GM12801 (cell line): ENCODE results near the gene ACE.

Source experiments
- CTCF ChIP-seq: IDR thresholded peaks from one replicate; pipeline ENCODE4 v1.5.1; 2011; ENCODE audit warnings: control low read depth; ENCODE audit not compliant: insufficient read length; ENCODE audit errors: extremely low read depth

Gene ACE

DNA sequence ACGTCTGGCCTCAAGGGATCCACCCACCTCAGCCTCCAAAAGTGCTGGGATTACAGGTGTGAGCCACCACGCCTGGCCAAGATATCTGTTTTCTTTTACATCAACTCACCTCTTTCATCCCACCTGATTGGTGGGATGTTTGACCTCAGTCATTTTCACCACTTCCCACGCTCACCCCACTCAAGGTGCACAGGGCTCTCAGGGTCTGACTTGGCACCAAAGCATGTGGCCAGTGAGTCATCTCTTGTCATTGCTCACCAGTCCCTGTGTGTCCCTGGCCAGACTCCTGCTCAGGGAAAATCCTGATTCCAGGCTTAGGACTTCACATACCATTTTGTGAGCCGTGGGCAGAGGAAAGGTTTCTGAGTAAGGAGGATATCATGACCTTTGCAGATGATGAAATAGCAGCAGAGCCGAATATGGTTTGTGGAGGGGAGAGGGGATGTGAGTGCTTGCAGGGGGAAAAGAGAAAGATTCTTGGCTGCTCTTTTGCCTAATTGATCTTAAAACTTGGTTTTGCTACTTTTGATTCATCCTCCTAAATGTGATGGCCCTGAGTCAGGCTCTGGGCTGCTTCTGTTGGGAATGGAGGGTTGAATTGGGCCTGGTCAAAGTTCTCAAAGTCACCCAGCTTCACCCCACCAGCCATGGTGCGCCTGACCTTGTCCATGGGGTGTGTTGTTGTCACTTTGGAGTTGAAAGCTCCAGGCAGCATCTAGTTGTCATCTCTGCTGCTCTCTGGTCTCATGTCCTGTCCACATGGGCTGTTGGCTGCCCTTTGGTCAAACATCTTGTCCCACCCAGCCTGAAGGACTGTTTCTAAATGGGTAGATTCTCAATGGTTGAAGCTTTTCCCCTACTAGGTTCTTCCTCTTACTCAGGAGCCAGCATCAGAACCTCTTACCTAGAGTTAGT, 40.3 kb downstream of the ACE start:
- TF ChIP-seq CTCF = no peak

DNA sequence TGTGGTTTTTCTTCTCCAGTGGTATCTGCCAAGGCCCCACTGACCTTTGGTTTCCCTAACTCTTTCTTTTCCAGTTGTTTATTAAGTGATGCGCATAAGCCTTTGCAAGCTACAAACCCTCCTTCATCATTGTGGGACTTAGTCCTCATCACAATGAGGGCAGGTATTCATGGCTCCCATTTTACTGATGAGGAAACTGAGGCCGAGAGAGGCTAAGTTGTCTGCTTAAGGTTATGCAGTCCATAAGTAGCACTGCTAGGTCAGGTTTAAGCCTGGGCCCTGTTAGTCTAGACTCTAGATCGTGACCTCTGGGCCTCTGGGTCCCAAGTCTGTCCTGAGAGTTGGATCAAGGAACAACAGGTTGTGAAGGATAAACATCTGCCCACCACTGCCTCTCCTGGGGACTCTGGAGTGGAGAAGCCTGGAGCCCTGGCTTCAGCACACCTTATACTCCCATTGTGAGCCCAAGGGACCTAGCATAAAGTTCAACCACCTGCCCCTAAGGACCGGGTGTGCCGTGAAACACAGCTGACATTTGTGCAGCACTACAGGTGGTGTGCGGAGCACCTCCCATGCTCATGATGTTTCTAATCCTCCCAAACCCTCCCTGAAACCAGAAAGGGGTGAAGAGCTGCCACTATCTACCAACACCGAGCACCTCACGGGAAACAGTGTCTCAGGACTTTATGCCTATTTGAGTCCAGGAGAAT, 41.1 kb downstream of the ACE start:
- no peak for TF ChIP-seq CTCF

- TF ChIP-seq CTCF = no peak
Measured at GRCh38 chr17:63519116-63519881, 42.4 kb downstream of the ACE start.

DNA sequence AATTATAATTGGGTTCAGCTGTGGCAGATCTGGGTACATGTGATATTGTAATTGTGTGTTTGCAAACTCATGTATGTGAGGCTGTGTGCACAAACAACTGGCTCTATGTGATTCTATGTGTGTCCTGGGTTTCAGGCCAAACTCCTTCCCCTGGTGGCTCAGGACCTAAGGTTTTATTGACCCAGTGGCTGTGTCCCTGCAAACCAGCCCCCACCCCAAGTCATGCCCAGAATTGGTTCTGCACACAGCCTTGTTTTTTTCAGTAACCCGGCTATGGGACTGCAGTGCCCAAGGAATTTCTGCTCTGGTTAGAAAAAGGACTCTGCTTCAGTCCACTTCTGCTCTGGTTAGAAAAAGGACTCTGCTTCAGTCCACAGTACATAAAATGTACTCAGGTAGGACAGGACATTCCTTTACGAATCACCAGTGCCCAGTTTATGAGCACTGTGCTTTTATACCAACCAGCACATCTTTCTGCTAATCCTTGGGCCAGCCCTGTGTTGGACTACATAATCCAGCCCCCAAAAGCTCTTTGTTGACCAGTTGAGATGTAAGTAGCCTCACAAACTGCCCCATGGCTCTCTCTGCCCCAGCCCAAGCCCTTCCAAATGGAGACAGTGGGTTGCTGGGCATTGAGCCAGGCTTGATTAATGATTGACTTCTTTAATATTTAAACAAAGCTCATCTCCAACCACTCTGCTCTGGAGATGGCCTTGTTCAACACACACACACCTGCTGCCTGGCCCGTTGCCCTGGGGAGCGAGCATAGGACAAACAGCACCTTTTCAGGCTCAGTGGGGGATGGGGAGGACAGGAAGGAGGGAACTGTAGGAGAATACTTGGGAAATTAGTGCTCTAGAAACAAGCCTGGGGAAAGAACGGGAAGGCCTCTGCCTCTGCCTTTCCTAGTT, 43.4 kb downstream of the ACE start:
- TF ChIP-seq CTCF = no peak

GRCh38 chr17:63523253-63523855, 46.5 kb downstream of the ACE start, which contains the start of gene KCNH6:
Gene KCNH6 (plus strand): TSS chr17:63523358. CDS start chr17:63523414, 56 bp downstream.
- no peak for TF ChIP-seq CTCF

DNA sequence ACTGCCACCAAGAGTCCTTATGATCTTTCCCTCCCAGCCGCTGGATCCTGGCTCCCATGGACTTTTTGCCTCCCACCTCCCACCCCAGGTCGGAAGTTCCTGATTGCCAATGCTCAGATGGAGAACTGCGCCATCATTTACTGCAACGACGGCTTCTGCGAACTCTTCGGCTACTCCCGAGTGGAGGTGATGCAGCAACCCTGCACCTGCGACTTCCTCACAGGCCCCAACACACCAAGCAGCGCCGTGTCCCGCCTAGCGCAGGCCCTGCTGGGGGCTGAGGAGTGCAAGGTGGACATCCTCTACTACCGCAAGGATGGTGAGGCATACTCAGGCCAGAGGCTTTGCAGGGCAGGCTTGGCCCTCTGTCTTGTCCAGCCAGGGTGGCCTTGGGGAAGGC, 47.2 kb downstream of the ACE start:
- no peak for TF ChIP-seq CTCF
